GM18868 (cell line): ENCODE data around the gene SALL3.

Source experiments
- ATAC-seq: cut with Tn5 transposase; IDR thresholded peaks from one replicate; pipeline ENCODE4 v1.9.1; 2021; ENCODE audit warnings: mild to moderate bottlenecking, moderate library complexity; ENCODE audit not compliant: unreplicated experiment

SALL3 gene

GRCh38 chr18:78980279-78980771, 707 bp downstream of the SALL3 start:
- no peak for ATAC-seq

GRCh38 chr18:78980777-78981380, 1.3 kb downstream of the SALL3 start:
- ATAC-seq = no peak

GRCh38 chr18:78981394-78981831, 1.8 kb downstream of the SALL3 start:
- ATAC-seq = no peak

- no peak for ATAC-seq
These were observed 2.5 kb downstream of the SALL3 start for GRCh38 chr18:78981989-78982620.

- no peak for ATAC-seq
These were observed 3.9 kb downstream of the SALL3 start for GRCh38 chr18:78983512-78983911.

GRCh38 chr18:78984941-78985784, 5.5 kb downstream of the SALL3 start:
- ATAC-seq = no peak

- no peak for ATAC-seq
These were observed 6.4 kb downstream of the SALL3 start for GRCh38 chr18:78986018-78986481.

- ATAC-seq = no peak
These were observed 11.8 kb downstream of the SALL3 start for GRCh38 chr18:78991446-78991845.

- no peak for ATAC-seq
These were observed 12.7 kb downstream of the SALL3 start for GRCh38 chr18:78992041-78993011.

GRCh38 chr18:78993014-78993926, 13.7 kb downstream of the SALL3 start:
- ATAC-seq = no peak

GRCh38 chr18:78994000-78994399, 14.4 kb downstream of the SALL3 start:
- ATAC-seq = no peak

GRCh38 chr18:78994531-78994930, 14.9 kb downstream of the SALL3 start:
- no peak for ATAC-seq

GRCh38 chr18:78994977-78995582, 15.5 kb downstream of the SALL3 start:
- ATAC-seq = no peak

- no peak for ATAC-seq
These were observed 16.2 kb downstream of the SALL3 start for GRCh38 chr18:78995740-78996395.

- ATAC-seq = no peak
These were observed 17.3 kb downstream of the SALL3 start for GRCh38 chr18:78996741-78997490.

GRCh38 chr18:78998371-78999071, 18.9 kb downstream of the SALL3 start:
- no peak for ATAC-seq

GRCh38 chr18:78999939-79000338, 20.3 kb downstream of the SALL3 start:
- no peak for ATAC-seq
